NCI-H128 (cell line): ENCODE measurements around the gene ARL3.
A peak's percentile ranks its signal among the peaks of the same experiment; 100 is the strongest.
"Not testable (repeated sequence)": the region's sequence is repeated elsewhere in the genome, so short reads cannot be mapped to it uniquely, and the experiment has no call there.

Experiments used
- DNase-seq: peaks from one replicate; lab custom pipeline; 2025; ENCODE audit not compliant: unreplicated experiment; lab: John Stamatoyannopoulos, UW

ARL3 gene

GRCh38 chr10:102713814-102714620, at the start of gene ARL3:
TSS of gene ARL3 (minus strand) at chr10:102714397. CDS start at chr10:102714275, 122 bp downstream.
- DNase-seq, result peak; percentile 85

- DNase-seq, result no peak
Measured at GRCh38 chr10:102763037-102763607, 48.9 kb upstream of the ARL3 start.

GRCh38 chr10:102762401-102763015, 48.3 kb upstream of the ARL3 start:
- DNase-seq, result no peak

- DNase-seq, result no peak
Measured at GRCh38 chr10:102761981-102762380, 47.8 kb upstream of the ARL3 start.

GRCh38 chr10:102759497-102760210, 45.5 kb upstream of the ARL3 start:
- DNase-seq, result no peak

GRCh38 chr10:102758933-102759262, 44.7 kb upstream of the ARL3 start:
- DNase-seq, result not testable (repeated sequence)

- no peak for DNase-seq
Measured at GRCh38 chr10:102758240-102758932, 44.2 kb upstream of the ARL3 start.

GRCh38 chr10:102757323-102757722, 43.1 kb upstream of the ARL3 start:
- DNase-seq, result no peak

- DNase-seq, result no peak
Measured at GRCh38 chr10:102753718-102754117, 39.5 kb upstream of the ARL3 start.

GRCh38 chr10:102752934-102753664, 38.9 kb upstream of the ARL3 start:
- no peak for DNase-seq

GRCh38 chr10:102752266-102752930, 38.2 kb upstream of the ARL3 start:
- DNase-seq, result no peak

- no peak for DNase-seq
Measured at GRCh38 chr10:102745157-102745556, 31.0 kb upstream of the ARL3 start.

- DNase-seq, result no peak
Measured at GRCh38 chr10:102744374-102745051, 30.3 kb upstream of the ARL3 start.

- DNase-seq, result peak; percentile 88
Measured at GRCh38 chr10:102743588-102744373, 29.6 kb upstream of the ARL3 start, which contains the start of gene WBP1L. TSS of gene WBP1L (plus strand) at chr10:102743948. CDS start at chr10:102744054, 106 bp downstream.

- no peak for DNase-seq
Measured at GRCh38 chr10:102743078-102743587, 28.9 kb upstream of the ARL3 start.

GRCh38 chr10:102742313-102742712, 28.1 kb upstream of the ARL3 start:
- not testable (repeated sequence) for DNase-seq

GRCh38 chr10:102741726-102742237, 27.6 kb upstream of the ARL3 start:
- DNase-seq, result no peak

GRCh38 chr10:102740229-102740628, 26.0 kb upstream of the ARL3 start:
- no peak for DNase-seq
